ENCODE data around the gene PXYLP1. TPM values are rescaled to one million over a fixed set of nuclear protein-coding genes. Genes with fewer than 3 reads are reported as not detected.
A peak's percentile ranks its signal among the peaks of the same experiment; 100 is the strongest.

Gene PXYLP1
- total and polyA plus RNA-seq, 9 of the 15 experiments (the other 6 are each of a cell fraction or from before 2014, with no cell fraction given): 0.80 to 2.9 (median 1.3) TPM

GRCh38 chr3:141306276-141306675 is 74.7 kb downstream of the PXYLP1 start:
- POLR2A ChIA-PET: interaction anchor here (1.1 kb wide), 1 partner anchor 147 kb away, joined by 3 read pairs; no protein-coding TSS in a partner anchor
- ATAC-seq: no peak
- CTCF ChIA-PET (ENCODE audit: low intra/inter-chr PET ratio): interaction anchor here (3.3 kb wide), 1 partner anchor 146 kb away, joined by 10 read pairs; no protein-coding TSS in a partner anchor

More at GRCh38 chr3:141306276-141306675, 74.7 kb downstream of the PXYLP1 start:
- no peaks in the 10 kb centered on the region for H3K9me3 ChIP-seq (replicated peaks; ENCODE audit: control insufficient read depth, insufficient read depth, low read depth, low read length)
- H3K27ac ChIP-seq (ENCODE audit: extremely low read depth, low read depth, low read length): no peak overlapping the region
- in situ Hi-C loops (cut with MboI): no loop called here
- TF ChIP-seq ZNF384 (IDR thresholded peaks at IDR 0.05; ENCODE audit: low read depth, low read length) (no peak), PREB (CRISPR knock-in tag; IDR thresholded peaks at IDR 0.05) (no peak), THAP12 (CRISPR knock-in tag; IDR thresholded peaks at IDR 0.05) (no peak), ZNF143 (CRISPR knock-in tag; IDR thresholded peaks at IDR 0.05) (no peak), FOSL1 (tag; conservative IDR thresholded peaks at IDR 0.05) (no peak)
- H2AFZ ChIP-seq (ENCODE audit: low read depth, low read length): peak overlapping the region; percentile 95; the same call in 1 of the 2 replicates
- H3K27me3 ChIP-seq (ENCODE audit: control insufficient read depth in 2 of 2, insufficient read depth in 2 of 2, low read length in 2 of 2): peaks cover 0 to 13% of the 10 kb centered on the region in 2 experiments; a peak in 2 of 5 replicates
- DNase-seq (ENCODE audit: extremely low read depth in 1 of 4, low spot score in 3 of 4): no peak
- peaks cover 0 to 11% of the 10 kb centered on the region in 2 experiments; a peak in 3 of 5 replicates for H3K4me1 ChIP-seq (replicated peaks in 1 of 2; ENCODE audit: control insufficient read depth in 2 of 2, insufficient read depth in 2 of 2, low read length in 2 of 2)
- H3K4me3 ChIP-seq: no peak overlapping the region
- no TSS peak for BruUV-seq (replicated peaks)
- no peak overlapping the region for H3K9ac ChIP-seq (ENCODE audit: insufficient read depth in 1 of 2, low read depth in 2 of 2, low read length in 2 of 2)
- H3K4me2 ChIP-seq (ENCODE audit: insufficient read depth, low read length): no peak overlapping the region
- peaks cover 7% of the 10 kb centered on the region for H3K79me2 ChIP-seq (ENCODE audit: control insufficient read depth, insufficient read depth, low read length)
- H3K36me3 ChIP-seq (ENCODE audit: control insufficient read depth, insufficient read depth, low read length): no peaks in the 10 kb centered on the region
- WGBS (ENCODE audit: insufficient coverage, low coverage, missing lambda C conversion rate): 68% methylated on average over 5 of the region's 5 CpGs
- H4K20me1 ChIP-seq (replicated peaks; ENCODE audit: control insufficient read depth, insufficient read depth, low read length): no peaks in the 10 kb centered on the region
- intact Hi-C loops (cut with micrococcal nuclease): no loop called here
- H3K9me1 ChIP-seq (ENCODE audit: control insufficient read depth, insufficient read depth, low read length): no peaks in the 10 kb centered on the region
- no peak for FAIRE-seq

All from K562 (cell line).